GM19240 (cell line): ENCODE data around the gene DUOXA1.
"Not testable (repeated sequence)": the region's sequence is repeated elsewhere in the genome, so short reads cannot be mapped to it uniquely, and the experiment has no call there.

ENCODE experiments used
- DNase-seq: peaks from one replicate; pipeline ENCODE4 v3.0.0; 2011; ENCODE audit warnings: low spot score; ENCODE audit not compliant: insufficient read length

The DUOXA1 gene

DNA sequence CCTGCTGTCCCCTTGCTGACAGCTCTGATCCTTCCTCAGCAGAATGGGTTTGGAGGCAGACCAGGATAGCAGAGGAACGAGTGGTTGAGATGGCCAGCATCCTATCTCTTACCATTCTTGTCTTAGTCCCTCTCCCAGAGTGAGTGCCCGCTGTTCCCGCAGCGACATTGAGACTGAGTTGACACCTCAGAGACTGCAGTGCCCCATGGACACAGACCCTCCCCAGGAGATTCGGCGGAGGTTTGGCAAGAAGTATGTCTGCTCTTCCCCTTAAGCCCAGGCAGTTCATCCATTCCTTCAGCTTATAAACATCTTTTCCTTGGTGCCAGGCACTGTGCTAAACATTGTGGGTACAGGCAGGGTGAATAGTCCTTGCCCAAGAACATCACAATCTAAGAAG is 21.3 kb upstream of the DUOXA1 start:
- DNase-seq, result no peak

DNA sequence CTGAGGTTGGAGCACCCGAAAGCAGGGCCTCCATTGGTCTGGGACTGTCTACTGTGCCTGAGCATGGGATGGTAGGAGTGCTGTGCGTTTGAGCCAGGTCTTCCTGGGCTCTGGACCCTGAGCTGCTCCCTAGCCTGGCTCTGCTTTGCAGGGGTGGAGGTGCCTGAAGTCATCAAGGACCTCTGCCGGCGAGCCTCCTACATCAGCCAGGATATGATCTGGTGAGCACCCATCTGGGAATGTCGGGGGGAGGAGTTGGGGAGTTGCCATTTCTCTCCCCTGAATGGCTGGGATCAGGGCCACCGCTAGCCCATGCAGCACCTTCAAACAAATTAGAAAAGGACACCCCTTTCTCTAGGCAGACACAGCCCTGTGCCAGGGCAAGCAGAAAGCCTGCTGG is 20.8 kb upstream of the DUOXA1 start:
- DNase-seq, result no peak

DNA sequence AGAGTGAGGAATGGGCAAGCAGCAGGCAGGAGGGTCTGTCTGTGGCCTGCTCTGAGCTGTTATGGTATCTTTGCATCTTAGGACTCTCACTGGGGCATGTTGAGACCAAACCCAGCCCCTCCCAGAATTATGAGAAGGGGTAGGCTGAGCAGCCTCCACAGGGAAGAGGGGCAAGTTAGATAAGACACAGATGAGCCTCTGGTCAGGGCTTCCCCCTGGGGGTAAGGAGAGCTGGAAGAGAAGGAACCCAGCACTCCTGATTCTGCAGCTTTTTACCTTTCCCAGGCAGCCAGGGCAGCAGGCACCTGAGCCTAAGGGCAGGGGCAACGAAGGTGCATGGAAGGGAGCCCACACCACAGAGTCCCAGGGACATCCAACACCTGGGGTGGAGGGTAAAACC is 19.4 kb upstream of the DUOXA1 start:
- no peak for DNase-seq

DNA sequence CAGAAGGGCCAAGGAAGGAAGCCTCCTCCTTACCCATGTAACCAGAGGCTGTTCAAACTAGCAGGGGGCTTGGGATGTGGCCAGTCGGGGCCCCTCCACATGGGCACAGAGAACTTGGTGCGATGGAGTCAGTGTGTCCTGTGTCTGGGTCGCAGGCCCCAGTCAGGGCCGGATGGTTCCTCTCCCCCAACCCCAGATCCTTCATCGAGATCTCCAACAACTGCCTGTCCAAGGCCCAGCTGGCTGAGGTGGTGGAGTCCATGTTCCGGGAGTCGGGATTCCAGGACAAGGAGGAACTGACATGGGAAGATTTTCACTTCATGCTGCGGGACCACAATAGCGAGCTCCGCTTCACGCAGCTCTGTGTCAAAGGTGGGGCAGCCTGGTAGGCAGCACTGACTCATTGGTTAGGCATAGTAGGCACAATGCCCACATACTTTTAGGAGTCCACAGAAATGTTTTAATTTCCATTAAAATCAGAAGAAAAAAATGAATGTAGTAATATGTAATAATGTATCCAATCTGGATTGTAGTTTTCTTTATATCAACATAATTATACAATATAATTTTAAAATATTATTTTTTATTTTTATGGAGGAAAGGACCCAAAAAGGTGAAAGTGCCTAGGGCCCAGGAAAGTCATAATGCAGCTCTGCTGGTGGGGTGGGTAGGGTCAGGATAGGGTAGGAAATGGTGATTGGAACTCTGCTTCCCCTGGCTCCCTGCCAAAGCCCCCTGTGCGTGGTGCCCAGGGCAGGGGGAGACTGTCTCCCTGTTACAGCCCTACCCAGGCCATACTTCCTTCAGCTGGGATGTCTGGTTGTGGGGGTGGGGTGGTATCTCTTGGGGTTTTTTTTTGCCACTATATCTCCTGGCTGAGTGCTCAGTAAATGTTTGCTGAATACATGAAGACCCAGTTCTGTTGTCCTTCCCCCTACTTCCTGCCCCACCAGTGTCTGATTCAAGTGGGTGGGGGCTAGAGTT is 18.7 kb upstream of the DUOXA1 start:
- no peak for DNase-seq

DNA sequence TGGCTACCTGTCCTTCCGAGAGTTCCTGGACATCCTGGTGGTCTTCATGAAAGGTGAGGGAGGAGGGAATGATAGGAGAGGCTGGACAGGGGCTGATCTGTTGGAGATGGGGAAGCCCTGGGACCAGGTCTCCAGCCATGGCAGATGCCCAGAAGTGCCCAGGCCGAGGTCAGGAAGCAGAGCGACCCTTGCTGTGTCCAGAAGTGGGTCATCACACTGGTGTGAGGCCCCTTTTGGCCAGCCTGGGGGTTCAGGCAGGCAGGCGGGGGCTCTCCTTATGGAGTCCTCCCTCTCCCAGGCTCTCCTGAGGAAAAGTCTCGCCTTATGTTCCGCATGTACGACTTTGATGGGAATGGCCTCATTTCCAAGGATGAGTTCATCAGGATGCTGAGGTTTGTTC is 17.9 kb upstream of the DUOXA1 start:
- DNase-seq, result no peak

DNA sequence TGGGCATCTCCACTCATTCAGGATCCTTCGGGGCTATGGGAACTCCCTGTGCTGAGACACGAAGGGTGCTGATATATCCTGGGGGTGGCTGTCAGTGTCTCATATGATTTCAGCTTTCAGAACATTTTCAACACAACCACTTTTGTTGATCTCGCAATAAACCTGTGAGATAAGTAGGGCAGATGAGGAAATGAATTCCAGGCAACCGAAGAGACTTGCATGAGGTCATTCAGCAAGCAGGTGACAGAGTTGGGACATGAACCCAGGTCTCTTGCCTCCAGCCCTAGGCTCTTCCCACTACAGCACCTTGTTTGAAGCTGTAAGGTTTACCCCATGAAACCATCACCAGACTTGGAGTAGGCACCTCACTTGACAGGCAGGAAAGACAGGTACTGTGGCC is 16.7 kb upstream of the DUOXA1 start:
- DNase-seq, result no peak

DNA sequence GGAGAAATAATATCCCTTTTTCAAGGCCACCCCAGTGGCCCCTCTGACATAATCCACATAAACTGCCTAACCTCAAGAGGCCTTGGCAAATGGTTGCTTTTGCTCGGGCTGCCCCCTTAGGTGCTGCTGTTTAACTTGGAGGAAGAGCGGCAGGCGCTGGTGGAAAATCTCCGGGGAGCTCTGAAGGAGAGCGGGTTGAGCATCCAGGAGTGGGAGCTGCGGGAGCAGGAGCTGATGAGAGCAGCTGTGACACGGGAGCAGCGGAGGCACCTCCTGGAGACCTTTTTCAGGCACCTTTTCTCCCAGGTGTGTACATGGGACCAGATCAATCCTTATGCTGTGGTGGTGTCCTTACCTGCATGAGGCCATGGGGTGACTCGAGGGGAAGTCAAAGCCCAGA is 15.1 kb upstream of the DUOXA1 start:
- no peak for DNase-seq

DNA sequence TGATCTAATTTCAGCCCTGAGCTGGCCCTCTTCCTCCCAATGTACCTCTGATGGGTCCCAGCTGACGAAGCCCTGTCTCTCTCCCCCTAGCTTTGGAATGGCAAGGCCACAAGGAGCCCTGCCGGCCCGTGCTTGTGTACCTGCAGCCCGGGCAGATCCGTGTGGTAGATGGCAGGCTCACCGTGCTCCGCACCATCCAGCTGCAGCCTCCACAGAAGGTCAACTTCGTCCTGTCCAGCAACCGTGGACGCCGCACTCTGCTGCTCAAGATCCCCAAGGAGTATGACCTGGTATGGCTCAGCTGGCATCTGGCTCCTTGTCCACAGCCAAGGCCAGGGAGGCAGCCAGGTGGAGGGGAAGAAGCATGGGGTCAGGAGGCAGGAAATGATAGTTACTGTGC is 14.3 kb upstream of the DUOXA1 start:
- DNase-seq, result no peak

DNA sequence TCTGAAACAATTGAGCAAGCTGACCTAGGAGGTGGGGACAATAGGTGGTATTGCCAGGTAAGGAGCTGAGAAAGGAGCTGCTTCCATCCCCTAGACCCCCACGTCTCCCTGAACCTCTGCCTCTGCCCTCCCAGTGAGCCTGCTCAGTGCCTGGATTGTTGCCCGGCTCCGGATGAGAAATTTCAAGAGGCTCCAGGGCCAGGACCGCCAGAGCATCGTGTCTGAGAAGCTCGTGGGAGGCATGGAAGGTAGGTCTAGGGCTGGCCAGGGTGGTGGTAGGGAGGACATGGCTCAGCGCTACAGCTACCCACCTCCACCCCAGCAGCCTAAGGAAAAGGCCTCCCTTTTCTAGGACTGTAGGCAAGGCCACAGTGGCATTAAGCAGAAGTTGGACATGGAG is 13.4 kb upstream of the DUOXA1 start:
- no peak for DNase-seq

DNA sequence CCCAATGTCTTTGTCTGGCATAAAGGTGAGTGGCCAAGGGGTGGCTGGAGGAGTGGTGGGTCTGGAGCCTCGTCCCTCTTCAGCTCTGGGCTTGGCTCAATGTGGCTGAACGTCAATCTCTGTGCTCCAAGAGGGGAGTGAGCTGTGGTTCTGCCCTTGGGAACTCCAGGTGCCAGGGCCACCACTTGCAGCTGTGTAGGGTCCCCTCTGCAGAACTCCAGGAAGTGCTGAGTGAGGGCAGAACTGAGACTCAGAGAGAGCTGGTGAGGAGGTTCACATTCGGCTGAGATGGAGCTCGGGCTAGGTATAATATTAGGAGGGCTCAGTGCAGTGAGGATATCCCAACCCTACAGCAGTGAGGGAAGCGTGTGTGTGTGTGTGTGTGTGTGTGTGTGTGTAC is 11.7 kb upstream of the DUOXA1 start:
- no peak for DNase-seq

DNA sequence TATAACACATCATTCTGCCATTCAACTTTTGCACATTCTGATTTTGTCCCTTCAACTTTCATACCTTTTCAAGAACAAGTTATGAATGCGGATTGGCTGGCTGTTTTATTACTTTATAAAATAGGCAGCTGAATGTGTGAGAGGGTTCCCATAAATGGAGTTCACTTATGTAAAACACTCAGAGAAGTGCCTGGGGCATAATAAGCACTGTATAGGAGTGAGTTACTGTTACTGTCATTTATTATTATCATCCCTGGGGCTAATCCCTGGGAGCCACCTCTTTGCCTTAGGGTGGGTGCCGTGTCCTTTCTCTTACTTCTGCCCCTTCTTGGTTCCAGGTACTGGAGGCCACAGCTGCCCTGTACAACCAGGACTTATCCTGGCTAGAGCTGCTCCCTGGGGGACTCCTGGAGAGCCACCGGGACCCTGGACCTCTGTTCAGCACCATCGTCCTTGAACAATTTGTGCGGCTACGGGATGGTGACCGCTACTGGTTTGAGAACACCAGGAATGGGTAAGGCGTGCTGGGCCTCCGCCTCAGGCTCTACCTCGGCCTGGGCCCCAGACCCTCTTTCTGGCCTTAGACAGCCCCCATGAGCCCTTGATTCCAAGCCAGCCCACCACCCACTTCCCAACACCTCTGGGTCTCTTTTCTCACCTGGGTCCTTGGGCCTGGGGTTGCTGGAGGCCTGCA is 11.0 kb upstream of the DUOXA1 start:
- no peak for DNase-seq

DNA sequence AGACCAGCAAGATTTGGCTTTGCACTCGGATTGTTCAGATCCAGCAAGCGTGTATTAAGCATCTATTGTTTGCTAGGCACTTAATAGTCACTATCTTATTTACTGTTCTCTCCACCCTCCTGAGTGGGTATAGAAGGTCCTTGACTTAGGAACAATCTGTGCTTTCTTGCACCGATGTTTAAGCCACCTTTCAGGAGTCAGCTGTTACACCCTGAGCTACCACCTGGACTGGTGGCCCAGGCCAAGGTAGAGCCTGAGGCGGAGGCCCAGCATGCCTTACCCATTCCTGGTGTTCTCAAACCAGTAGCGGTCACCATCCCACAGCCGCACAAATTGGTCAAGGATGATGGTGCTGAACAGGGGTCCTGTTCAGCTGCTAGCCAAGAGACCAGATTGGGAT is 10.1 kb upstream of the DUOXA1 start:
- DNase-seq, result no peak

DNA sequence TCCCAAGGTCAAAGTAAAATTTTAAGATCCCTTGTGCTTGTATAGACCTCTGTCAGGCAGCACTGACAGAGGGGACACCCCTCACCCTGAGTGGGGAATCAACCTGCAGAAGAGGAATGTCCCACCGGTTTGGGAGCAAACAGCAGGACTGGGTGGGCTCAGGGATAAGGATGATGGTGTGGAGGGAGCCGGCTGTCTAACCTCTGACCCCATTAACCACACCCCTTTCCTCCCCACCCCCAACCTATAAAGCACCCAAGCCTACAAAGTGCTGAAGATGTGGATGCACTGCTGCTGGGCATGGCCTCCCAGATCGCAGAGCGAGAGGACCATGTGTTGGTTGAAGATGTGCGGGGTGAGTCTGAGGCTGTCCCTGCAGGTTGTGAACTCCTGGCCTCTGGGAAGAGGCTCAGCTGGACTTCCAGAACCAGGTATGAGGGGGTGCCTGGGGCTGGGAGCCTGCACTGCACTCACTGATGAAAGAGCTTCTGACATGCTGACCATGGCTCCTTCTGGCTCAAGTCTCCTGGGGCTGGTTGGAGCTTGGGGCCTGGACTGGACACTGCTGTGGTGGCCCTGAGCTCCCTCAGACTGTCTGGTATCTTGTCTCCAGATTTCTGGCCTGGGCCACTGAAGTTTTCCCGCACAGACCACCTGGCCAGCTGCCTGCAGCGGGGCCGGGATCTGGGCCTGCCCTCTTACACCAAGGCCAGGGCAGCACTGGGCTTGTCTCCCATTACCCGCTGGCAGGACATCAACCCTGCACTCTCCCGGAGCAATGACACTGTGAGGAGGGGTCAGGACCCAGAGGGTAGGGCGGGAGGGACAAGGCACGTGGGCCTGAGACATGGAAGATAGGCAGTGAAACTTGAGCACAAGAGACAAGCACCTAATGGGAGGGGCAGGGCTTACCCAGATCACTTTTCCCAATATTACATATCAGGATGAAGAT is 9.4 kb upstream of the DUOXA1 start:
- no peak for DNase-seq

DNA sequence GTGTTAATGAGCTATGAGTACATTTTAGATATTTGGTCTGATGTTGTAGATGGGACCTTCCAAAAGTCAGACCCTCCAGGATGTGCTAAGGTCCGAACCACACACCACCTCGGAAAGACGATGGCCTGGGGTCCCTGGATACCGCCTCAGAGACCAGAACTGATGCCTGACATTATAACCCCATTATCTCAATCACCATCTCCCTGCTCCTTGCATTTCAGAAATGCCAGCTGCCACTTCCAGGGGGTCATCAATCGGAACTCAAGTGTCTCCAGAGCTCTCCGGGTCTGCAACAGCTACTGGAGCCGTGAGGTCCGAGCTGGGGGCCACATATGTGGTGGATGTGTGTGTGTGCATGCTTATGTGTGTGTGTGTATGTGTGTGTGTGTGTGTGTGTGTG is 8.0 kb upstream of the DUOXA1 start:
- no peak for DNase-seq

DNA sequence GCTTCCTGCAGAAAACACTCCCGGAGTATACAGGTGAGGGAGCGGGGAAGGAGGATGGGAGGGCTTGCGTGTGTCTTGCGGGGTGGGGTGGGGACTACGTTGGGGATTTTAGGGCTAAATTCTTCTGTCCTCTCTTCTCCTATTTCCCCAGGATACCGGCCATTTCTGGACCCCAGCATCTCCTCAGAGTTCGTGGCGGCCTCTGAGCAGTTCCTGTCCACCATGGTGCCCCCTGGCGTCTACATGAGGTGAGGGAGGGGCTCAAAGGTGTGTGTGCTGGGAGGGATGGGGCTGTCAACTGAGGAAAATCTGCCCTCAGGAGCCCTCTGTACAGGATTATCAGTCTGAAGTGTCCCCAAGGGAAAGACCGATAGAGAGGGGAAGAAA is 6.7 kb upstream of the DUOXA1 start:
- no peak for DNase-seq

DNA sequence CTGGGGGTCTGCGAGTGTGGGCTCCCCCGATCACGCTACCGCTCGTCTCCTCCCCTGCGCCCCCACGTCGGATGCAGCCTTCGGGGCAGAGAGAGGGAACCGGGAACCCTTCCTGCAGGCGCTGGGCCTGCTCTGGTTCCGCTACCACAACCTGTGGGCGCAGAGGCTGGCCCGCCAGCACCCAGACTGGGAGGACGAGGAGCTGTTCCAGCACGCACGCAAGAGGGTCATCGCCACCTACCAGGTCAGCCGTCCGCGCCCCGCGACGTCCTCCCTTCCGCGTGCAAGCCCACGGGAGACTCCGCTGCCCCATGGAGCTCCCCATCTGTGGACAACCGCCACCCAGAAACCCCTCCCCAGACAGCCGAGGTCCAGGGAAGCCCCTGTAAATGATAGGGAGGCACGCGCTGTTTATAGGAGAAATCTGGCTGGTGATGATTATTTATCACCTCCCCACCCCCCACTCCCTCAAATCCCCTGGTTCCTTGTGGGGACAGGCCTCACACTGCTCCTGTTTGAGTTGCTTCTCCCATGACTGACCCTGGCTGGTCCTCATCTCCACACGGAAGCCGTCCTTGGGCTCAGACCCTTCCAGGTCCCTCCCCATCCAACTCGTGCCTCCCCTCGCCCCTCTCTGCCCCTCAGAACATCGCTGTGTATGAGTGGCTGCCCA is 6.2 kb upstream of the DUOXA1 start:
- DNase-seq, result not testable (repeated sequence)

DNA sequence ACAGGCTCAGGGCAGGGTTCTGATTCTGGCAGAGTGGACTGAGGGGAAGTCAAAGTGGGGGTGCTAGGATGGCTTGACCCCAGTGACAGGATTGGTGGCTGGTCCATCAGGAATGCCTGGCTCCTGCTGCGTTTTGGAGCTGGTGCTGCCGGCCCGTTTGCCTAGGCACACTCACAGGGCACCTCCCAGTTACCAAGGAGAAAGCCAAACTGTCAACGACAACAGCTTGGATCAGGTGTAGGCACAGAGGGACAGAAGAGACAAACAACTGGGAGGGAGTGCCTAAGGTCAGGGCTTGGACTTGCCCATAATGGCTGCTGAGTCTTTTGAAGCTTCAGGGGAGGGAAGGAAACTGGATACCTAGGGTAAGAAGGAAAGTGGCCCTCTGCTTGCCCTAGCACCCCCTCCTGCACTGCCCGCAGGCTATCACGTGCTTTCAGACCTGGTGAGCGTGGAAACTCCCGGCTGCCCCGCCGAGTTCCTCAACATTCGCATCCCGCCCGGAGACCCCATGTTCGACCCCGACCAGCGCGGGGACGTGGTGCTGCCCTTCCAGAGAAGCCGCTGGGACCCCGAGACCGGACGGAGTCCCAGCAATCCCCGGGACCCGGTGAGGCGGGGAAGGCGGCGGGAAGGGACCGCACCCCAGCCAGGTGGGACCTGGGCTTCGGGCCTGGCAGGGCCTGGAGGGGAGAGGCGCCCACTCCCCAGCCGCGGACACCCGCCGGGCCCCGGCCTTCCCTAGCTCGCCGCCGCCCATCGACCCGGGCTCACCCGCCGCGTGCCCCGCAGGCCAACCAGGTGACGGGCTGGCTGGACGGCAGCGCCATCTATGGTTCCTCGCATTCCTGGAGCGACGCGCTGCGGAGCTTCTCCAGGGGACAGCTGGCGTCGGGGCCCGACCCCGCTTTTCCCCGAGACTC is 5.3 kb upstream of the DUOXA1 start:
- no peak for DNase-seq

DNA sequence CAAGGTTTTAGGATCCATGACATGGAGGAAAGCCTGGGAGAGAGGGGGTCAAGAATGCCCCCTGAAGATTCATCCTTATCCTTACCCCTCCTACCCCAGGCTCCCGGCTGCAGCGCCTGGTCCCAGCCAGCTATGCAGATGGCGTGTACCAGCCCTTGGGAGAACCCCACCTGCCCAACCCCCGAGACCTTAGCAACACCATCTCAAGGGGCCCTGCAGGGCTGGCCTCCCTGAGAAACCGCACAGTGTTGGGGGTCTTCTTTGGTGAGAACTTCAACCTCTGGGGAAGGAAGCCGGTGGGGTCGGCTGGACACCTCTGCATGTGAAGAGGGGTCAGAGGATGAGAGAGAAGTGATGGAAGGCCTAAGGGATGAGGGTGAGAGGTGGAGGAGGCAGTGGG is 4.4 kb upstream of the DUOXA1 start:
- DNase-seq, result no peak

DNA sequence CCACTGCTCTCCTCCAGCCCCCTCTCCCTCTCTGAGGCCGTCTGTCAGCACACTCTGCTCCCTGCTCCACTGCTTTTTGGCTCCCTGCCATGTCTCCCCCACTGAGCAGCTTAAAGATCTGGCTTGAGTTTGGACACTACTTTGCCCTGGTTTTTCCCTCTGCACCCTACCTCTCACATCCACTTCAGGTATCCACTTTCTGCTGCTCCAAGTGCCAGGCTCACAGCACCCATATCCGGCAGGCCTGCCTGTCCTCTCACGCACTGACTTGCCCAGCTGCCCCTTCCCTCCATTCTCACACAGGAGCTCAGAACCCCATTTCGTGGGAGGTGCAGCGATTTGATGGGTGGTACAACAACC is 3.9 kb upstream of the DUOXA1 start:
- no peak for DNase-seq
